Measurements from ENCODE around the gene SORCS1.

The SORCS1 gene

GRCh38 chr10:106694696-106695095 lies 469.8 kb downstream of the SORCS1 start:
- in situ Hi-C loops (cut with HindIII; ENCODE audit: low sequenced_read_pairs): no loop called here
- no peak for DNase-seq (ENCODE audit: low read depth, low spot score)
- no peak for TF ChIP-seq CTCF (IDR thresholded peaks at IDR 0.05; ENCODE audit: low read depth, low read length)
- no peak overlapping the region for H3K4me3 ChIP-seq (ENCODE audit: low read depth, low read length)

GRCh38 chr10:106682175-106682574 lies 482.3 kb downstream of the SORCS1 start:
- peak; percentile 1 for DNase-seq (ENCODE audit: low read depth, low spot score)
- no peak overlapping the region for H3K4me3 ChIP-seq (ENCODE audit: low read depth, low read length)
- in situ Hi-C loops (cut with HindIII; ENCODE audit: low sequenced_read_pairs): no loop called here
- no peak for TF ChIP-seq CTCF (IDR thresholded peaks at IDR 0.05; ENCODE audit: low read depth, low read length)

GRCh38 chr10:106680061-106680460 lies 484.4 kb downstream of the SORCS1 start:
- in situ Hi-C loops (cut with HindIII; ENCODE audit: low sequenced_read_pairs): no loop called here

GRCh38 chr10:106679314-106679713 lies 485.2 kb downstream of the SORCS1 start:
- DNase-seq (ENCODE audit: low read depth, low spot score): no peak
- H3K4me3 ChIP-seq (ENCODE audit: low read depth, low read length): no peak overlapping the region
- in situ Hi-C loops (cut with HindIII; ENCODE audit: low sequenced_read_pairs): no loop called here
- TF ChIP-seq CTCF (IDR thresholded peaks at IDR 0.05; ENCODE audit: low read depth, low read length): no peak

More at GRCh38 chr10:106680061-106680460, 484.4 kb downstream of the SORCS1 start:
- TF ChIP-seq CTCF (IDR thresholded peaks at IDR 0.05; ENCODE audit: low read depth, low read length): no peak
- no peak overlapping the region for H3K4me3 ChIP-seq (ENCODE audit: low read depth, low read length)
- no peak for DNase-seq (ENCODE audit: low read depth, low spot score)

DNA sequence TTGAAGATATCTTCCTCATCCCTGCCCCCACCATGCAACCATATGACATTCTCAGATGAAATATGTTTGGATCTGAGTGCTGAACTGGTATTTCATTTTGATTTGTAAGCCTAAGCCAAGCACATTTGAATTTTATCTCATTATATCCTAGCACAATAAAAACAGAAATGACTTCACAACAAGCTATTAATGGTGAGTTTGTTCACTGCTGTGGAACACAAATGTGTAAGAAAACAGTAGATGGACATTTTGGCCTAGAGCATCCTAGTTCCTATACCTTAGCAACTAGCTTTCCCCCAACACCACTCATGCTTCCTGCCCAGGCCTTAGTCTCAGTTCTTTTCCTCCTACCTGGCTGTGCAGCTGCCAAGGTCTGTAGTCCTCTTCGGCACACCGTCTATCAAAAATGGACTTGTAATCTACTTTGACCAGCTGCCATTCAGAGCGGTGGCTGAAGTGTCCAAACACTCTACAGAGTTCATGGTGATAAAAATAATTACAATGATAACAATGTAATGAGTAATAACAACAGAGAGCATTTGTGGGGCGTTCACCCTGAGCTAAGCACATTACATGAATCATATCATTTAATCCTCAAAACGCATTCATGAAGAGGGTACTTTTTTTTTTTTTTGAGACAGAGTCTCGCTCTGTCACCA lies 491.9 kb downstream of the SORCS1 start:
- in situ Hi-C loops (cut with HindIII; ENCODE audit: low sequenced_read_pairs): no loop called here
- no peak overlapping the region for H3K4me3 ChIP-seq (ENCODE audit: low read depth, low read length)
- DNase-seq (ENCODE audit: low read depth, low spot score): no peak
- TF ChIP-seq CTCF (IDR thresholded peaks at IDR 0.05; ENCODE audit: low read depth, low read length): no peak

DNA sequence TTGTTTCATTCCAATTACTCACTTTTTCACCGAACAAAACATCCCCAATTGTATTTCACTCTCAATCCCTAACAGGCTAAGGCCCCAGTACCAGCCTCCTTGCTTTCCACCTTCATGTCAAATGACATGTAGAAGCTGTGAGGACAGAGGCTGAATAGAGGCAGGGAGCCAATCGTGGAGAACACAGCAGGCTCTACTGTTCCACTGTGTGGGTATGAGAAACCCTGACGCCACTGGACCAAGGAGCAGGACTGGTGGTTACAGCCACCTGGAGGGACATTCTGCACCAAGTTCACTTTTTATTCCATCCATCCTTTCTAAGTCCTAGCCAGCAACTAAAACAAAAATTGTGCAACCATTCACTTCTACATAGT lies 502.8 kb downstream of the SORCS1 start:
- in situ Hi-C loops (cut with HindIII; ENCODE audit: low sequenced_read_pairs): no loop called here
- H3K4me3 ChIP-seq (ENCODE audit: low read depth, low read length): no peak overlapping the region
- no peak for DNase-seq (ENCODE audit: low read depth, low spot score)
- no peak for TF ChIP-seq CTCF (IDR thresholded peaks at IDR 0.05; ENCODE audit: low read depth, low read length)

All from astrocyte of the spinal cord (primary cell).